NAMALWA (cell line): Measurements from ENCODE around the gene HOXA3.

Experiments used
- DNase-seq: peaks from one replicate; pipeline ENCODE4 v3.0.0-alpha.2; 2015; ENCODE audit warnings: low spot score

HOXA3 gene

DNA sequence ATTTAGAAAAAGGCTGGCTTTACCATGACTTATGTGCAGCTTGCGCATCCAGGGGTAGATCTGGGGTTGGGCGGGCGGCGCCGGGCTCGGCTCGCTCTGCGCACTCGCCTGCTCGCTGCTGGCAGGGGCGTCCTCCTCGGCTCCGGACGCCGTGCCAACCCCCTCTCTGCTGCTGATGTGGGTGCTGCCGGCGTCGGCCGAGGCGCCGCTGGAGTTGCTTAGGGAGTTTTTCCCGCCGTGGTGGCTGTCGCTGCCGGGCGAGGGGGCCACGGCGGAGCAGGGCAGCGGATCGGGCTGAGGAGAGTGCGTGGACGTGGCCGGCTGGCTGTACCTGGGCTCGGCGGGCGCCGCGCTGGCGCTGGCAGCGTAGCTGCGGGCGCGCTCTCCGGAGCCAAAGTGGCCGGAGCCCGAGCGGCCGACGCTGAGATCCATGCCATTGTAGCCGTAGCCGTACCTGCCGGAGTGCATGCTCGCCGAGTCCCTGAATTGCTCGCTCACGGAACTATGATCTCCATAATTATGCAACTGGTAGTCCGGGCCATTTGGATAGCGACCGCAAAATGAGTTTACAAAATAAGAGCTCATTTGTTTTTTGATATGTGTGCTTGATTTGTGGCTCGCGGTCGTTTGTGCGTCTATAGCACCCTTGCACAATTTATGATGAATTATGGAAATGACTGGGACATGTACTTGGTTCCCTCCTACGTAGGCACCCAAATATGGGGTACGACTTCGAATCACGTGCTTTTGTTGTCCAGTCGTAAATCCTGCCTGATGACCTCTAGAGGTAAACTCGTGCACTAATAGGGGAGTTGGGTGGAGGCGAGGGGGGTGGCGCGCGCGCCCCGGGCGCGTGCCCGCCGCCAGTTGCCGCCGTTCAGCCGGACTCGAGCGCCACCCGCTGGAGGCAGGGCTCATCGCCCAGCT is 9.1 kb downstream of the HOXA3 start, which contains the start of gene HOXA5:
TSS of gene HOXA5 (minus strand) at position 659 of the 927 bp plus-strand sequence. CDS start at position 585, 74 bp downstream.
- DNase-seq = no peak

DNA sequence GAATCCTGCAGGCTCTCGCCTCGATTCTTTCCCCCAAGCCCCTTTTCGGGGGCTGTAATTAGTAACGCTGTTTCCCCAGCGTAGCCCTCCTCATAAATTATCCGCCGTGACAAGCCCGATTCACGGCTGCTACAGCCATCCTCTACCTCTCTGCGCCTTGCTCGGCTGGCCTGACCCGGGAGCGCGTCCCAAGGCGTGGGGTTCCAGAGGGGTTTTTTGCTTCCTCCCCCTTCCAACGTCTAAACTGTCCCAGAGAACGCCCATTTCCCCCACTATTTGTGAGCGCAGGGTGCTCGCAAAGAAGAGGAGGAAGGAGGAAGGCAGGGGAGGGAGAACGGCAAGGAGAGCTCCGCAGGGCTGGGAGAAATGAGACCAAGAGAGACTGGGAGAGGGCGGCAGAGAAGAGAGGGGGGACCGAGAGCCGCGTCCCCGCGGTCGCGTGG is 9.8 kb downstream of the HOXA3 start:
- no peak for DNase-seq

DNA sequence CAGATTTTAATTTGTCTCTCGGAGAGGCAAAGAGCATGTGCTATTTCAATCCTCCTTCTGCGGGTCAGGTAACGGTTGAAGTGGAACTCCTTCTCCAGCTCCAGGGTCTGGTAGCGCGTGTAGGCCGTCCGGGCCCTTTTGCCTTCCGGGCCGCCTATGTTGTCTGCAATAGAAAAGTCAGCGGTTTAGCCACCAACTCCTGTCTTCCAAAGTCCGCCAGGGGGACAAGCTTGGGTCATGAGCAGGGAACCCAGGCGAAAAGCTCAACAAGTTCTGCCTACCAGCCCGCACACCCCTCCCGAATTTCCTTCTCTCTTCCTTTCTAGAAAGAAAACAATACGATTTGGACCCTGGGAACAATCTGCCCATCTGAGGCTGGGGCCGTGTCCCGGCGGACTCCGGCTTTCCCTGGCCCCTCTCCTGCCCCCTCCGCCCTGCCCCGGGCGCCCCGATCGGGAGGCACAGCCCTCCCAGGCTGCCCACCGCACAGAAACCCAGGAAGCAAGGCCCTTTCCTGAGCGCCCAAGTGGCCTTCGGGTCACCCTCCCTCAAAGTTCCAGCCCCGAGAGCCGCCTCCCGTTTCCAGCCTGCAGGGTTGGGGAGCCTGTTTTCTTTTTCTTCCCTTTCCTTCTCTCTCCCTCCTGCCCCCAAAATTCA is 10.3 kb downstream of the HOXA3 start:
- DNase-seq = no peak

DNA sequence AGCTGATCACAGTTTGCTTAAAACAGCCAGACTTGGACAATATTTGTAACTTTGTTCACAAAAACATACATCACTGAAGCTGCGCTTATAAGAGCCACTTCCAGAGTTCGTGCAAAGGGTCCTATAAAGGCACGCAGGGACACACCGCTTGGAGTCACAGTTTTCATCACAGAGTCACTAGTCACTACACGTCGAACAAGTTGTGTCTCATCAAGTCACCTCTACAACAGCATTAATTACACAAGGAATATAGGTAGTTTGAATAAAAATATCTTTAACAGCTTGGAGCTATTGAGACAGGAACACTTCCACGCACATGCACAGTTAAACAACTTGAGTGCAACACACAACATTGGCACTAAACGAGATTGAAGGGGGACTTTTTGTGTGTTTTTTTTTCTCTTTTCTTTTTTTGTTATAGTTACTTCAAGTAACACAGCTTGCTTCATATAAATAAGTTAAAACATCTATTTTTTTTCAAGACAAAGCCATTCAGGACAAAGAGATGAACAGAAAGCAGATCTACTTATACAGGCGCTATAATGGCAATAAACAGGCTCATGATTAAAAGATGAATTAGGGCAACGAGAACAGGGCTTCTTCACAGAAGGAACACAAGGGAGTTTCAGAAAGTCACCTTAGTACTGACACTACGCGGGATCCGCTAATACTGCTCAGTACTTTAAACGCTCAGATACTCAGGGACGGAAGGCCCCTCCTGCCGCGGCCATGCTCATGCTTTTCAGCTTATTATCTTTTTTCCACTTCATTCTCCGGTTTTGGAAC is 11.1 kb downstream of the HOXA3 start:
- no peak for DNase-seq

DNA sequence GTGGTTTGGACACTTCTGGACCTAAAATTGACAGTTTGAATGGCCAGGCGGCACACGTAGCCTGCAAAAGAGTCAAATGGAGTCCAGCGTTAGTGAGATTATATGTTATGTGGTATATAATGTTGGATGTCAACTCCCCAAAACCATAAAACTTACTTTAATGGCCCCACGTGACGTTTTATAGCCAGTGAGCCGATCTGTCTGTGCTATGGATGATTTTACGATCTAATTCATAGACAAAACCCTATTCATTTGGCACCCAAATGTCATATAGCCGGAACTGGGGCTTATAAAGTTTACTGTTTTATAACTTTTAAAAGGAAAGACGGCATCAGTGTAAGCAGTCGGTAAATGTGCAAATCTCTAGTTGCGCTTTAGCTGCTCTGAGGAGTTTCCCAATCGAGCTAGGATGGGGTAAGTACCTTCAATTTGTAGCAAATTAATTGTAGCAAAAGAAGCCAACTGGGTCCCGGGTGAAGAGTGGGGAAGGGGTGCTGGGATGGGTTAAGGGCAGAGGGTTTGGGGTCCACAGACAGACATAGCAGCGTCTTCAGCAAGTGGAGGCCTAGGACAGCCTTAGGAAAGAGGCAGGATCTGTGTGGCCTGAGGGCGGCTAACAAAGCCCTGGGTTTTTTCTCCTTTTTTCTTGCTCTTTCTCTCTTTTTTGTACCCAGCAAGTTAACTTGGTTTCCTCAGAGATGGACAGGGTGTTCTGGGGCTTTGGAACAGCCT is 12.1 kb downstream of the HOXA3 start:
- DNase-seq = no peak

DNA sequence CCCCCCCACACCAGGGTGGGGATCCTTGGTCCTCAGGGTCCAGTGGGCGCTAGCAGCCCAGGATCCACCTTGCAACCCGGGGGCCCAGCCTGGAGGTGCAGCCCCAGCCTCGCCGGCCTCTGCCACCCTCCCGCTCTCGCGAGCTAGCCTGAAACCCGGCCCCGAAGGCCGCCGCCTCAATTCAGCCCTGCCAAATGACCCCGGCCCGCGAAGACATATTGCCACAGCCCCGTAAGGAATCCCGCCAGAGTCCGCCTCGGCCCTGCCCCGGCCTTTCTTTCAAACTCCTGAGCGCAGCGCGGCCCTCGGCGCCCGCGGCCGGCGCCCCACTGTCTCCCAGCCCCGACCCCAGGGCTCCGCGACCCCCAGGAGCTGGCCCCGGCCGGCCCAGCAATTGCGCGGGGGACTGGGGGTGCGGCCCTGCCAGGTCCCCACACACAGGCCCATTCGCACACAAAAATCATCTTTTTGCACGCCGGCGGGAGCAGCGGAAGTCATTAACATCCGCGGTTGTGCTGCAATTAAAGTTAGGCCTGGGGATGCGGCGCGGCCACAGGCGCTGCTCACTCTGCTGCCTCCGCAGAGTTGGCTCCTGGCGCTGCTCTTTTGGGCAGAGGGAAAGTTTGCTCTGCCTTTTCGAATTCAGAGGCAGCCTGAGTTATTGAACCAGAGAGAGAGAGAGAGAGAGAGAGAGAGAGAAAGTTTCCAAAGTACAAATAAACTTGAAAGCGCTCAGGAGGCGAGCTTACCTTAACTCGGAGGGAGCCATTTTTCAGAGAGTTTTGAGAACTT is 12.9 kb downstream of the HOXA3 start:
- no peak for DNase-seq

DNA sequence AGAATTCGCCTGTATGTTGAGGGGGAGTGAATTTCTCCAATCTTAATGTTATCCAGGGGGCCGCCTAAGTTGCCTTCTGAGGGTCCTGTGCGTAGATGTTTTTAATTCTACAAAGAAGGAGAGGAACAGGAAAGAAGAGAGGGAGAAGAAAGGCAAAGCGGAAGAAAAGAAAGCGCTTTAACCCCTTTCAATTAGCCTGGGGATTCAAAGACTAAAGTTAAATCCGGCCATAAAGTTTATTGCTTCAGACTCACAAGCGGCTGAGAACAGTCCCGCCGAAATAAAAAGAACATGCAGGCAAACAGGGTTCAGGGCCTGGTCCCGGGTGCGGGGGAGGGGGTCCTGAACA is 13.4 kb downstream of the HOXA3 start:
- no peak for DNase-seq

DNA sequence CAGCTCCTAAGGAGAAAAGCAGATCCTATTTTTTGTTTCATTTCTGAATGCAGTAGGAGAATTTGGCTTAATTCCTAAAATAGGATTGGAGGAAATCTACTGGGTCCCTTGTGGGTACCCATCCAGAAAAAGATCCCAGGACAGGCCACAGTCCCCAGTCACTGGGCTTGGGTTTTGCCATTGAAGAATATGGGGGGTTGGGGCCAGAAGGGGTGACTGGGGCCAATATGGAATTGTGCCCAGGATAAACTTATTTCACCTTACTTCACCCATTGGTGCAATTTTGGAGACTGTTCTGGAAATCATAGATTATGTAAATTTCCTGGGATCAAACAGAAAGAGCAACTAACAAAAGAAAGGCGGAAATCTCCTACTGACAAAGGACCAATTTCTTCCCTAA is 13.9 kb downstream of the HOXA3 start:
- no peak for DNase-seq

DNA sequence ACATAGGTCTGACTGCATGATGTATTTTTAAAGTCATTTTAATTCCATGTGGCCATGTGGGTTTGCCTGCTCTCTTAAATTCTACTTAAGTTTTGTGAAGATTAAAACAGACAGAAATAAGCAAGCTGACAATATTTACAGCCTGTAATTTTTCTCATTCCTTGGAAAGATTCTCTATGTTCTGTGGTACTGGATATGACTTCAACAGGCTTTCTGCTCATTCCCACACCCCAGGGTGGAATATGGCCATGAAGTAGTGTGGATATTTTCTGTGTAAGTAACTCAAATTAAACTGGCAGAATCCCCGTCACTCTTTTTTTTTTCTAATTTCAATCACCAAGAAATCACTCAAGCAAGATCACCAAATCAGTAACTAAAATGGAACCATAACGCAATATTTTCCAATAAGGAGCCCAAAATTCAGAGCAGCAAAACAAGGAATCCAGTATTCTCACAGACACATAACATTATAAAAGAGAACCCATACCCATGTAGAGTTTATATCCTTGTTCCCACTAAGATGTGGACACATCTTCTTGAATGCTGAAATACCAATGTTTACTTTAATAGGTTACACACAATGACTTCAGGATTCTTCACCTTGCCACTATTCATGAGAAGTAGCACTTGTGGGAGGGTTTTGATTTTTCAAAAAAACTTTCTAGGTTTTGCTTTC is 14.6 kb downstream of the HOXA3 start:
- no peak for DNase-seq

DNA sequence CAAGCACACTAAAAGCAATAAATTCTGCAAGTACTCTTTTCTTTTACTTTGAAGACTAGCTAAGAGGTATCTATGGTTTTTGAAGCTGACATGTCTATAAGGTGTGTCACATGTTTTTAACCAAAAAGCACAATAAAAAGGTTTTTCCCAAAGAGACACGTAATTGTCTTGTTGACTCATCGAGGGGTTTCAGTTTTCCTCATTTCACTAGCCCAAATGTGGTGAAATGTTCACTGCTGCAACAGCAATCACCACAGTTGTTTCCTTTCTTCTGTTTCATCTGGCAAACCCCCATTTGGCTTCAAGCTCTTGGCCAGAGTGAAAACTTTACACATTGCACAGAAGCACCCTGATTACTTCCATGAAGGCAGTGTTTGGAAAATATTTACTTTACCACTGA is 18.0 kb downstream of the HOXA3 start:
- DNase-seq = no peak

DNA sequence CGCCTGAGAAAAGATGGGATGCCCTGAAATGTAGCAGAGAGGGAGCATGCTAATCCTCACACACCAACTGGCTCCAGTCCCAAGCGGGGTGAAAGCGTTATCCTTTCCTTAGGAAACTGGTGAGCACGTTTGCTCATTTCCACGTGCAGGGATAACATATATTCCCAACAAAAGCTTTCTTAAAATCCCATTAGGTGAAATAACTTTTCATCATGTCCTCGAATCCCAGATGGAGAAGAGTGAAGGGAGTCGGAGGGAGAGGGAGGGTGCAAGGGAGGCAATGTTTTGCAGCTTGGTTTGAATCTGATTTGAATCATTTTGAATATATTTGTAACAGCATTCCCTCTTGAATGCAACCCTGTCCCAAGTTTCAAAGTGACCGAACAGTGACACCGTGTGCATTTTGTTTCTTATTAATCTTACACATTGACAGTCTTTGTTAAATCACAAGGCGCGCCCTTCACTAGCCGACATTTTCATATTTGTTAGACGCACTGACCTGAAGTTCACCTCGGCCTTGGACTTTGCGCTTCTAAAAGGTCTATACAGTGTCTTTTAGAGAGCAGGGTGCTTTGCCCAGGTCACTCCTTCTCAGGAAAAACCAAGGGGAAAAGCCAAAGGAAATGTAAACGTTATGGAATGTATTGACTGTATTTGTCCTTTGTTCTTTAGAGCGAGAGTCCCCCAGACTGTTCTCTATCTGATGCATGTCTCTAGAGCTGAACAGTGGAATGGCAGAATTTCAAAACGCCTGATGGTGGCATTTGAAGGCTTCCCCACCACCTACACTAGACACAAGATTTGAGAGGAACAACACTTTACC is 18.8 kb downstream of the HOXA3 start:
- DNase-seq = no peak

DNA sequence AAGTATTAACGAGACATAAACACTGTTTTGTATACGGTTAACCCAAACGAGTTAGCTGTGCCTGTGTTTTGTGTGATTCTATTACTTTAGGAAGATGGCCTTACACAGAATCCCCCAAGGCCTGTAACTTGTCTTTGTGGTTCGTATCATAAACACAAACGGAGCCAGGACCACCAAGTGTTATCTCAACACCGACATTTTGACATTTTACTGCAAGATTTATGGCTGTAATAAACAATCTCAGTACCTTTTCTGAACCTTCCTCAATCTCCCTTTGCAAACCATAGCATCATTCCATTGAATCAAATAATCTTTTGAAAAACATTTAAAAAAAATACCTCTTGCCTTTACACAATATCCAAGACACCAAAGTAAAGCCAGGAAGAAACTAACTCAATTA is 19.4 kb downstream of the HOXA3 start:
- DNase-seq = no peak

DNA sequence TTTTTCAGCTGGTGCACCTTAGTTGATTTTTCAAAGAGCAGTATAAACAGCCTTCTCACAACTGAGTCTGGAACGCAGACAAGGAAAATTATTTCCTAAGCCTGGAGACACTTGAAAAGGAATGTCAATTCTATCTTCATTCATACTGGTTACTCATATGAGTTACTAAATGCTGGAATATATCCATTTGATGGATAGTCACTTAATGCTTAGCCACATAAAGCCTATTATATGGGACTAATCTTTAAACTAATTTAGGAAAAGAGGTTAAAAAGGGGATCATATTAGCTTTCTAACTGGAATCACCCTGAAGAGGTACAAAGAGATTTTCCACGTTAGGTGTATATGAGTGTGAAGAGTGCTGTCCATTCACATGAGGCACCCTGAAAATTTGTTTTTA is 20.2 kb downstream of the HOXA3 start:
- DNase-seq = no peak

DNA sequence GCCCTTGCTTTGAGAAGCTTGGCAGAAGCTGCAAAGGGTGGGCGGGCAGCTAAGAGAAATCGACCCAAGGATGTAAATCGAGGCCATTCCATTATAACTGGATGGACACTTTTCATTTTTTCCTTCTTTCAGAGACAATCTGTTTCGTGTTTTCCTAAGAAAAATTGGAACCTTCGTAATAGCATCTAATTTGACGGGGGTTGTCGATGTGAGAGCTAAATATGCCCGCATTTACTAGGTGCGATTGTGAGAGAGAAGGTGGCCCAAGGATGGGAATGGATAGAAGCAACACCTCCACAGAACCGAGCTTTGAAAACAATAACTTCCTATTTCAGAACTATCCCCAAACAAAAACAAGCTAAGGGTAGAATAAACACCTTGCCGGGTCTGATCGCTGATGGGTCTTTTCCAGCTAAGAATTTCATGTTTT is 21.0 kb downstream of the HOXA3 start:
- no peak for DNase-seq

DNA sequence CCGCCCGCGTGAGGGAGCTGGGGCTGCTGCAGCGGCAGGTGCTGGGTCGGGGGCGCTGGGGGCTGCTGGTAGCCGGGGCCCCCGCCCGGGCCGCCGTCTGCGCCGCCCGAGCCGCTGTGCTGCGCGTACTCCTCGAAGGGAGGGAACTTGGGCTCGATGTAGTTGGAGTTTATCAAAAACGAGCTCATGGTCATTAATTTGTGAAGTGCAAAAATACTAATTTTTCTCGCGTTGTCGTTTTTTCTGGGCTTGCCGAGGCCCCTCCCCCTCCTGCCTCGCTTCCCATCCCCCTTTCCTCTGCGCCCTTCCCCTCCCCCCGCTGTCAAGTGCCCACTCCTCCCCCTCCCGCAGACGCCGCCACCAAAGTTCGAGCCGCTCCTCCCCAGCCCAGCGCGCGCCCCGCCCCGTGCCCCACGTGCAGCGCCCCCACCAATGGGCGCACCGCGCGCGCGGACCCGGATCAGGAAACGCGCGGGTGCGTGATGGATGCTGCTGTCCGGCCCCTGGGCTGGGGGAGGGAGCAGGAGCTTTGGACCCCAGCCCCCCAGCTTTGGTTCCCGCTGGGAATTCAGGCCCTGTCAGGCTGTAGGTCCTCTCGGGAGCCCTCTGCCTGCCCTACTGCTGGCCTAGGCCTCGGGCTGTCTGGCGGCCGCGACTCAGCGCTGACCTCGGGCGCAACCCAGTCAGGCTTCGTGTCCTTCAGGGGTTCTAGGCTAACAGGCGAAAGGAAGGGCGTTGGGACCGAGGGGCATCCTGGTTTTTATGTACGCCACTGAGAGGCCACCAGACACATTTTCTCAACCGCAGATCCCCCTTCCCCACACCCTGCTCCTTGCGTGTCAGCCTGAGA is 21.6 kb downstream of the HOXA3 start, which contains the start of gene HOXA4:
TSS of gene HOXA4 (minus strand) at position 218 of the 850 bp plus-strand sequence. CDS start at position 194, 24 bp downstream.
- DNase-seq = peak; percentile 92

DNA sequence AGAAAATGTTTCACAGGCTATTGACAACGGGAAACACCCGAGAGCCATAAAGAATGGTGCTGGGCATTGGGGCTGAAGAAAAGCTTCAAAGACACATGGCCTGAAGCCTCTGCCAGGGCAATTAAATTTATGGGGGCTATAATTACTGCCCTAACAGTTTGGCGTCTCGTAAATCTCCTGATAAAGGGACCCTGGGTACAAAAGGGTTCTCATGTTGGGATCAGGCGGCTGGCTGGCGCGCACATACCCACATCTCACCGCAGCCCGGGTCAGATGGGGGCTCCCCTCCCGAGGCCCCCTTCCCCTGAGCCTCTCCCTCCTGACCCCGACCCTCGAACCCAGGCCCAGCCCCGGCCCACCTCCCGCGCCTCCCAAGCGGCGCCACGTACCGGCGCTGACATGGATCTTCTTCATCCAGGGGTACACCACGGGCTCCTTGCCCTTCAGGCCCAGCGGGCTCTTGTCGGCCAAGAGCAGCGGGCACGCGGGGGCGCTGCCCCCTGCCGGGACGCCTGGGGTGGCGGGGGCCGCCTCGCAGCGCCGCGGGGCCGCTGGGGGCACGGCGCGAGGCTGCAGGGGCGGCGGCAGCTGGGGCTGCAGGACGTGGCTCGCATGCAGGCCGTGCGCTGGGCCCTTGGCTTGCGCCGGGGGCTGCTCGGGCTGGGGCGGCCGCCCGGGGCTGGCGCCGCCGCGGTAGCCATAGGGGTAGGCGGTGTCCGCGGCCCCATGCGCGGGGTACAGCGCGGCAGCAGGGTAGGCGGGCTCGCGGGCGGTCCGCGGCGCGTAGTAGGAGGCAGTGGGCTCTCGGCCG is 22.4 kb downstream of the HOXA3 start:
- peak; percentile 57 for DNase-seq
